Measurements from ENCODE around the gene CTCF.

The CTCF gene

GRCh38 chr16:67661101-67661761 is 98.9 kb downstream of the CTCF start:
- ChIA-PET POLR2A (no interaction called here), CTCF (interaction anchor here (1.6 to 18.5 kb wide), 6 partner anchors 9 to 180 kb away, joined by 3 to 357 read pairs (median 71); partner anchors contain the start of genes ATP6V0D1, CARMIL2 and RIPOR1)

GRCh38 chr16:67661886-67662652 is 99.7 kb downstream of the CTCF start:
- ChIA-PET POLR2A (no interaction called here), CTCF (interaction anchor here (0.8 to 18.5 kb wide), 8 partner anchors 8 to 181 kb away, joined by 3 to 357 read pairs (median 34); partner anchors contain the start of genes ATP6V0D1, CARMIL2 and RIPOR1)
- no peak for TF ChIP-seq CTCF (IDR thresholded peaks at IDR 0.05; ENCODE audit: control extremely low read depth, extremely low read depth, low read depth, missing control alignments)

More at GRCh38 chr16:67661101-67661761, 98.9 kb downstream of the CTCF start:
- no peak for TF ChIP-seq CTCF (IDR thresholded peaks at IDR 0.05; ENCODE audit: control extremely low read depth, extremely low read depth, low read depth, missing control alignments)
- DNase-seq (ENCODE audit: extremely low spot score), result no peak

DNA sequence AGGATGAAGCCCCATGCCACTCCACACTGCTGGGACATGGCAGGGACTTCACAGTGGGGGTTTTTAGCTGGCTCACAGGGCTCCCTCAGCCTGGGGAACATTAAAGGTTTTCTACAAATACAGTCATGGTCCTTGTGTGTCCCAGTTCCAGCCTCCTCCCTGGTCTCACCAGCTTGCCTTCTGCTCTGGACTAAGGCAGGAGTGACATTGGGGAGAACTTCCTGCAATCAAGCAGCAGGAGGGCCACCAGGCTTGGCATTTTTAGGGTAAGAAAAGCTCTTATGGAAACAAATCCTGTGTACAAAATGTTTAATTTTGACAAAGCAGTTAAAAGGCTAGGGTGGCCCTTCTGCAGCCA is 100.3 kb downstream of the CTCF start:
- no peak for TF ChIP-seq CTCF (IDR thresholded peaks at IDR 0.05; ENCODE audit: control extremely low read depth, extremely low read depth, low read depth, missing control alignments)
- CTCF ChIA-PET, result interaction anchor here (0.8 to 18.5 kb wide), 8 partner anchors 11 to 172 kb away, joined by 3 to 357 read pairs (median 32); partner anchors contain the start of genes CARMIL2, CTCF and RIPOR1
- POLR2A ChIA-PET, result no interaction called here
- DNase-seq (ENCODE audit: extremely low spot score), result no peak

More at GRCh38 chr16:67661886-67662652, 99.7 kb downstream of the CTCF start:
- no peak for DNase-seq (ENCODE audit: extremely low spot score)

- peak; percentile 27 for TF ChIP-seq CTCF (IDR thresholded peaks at IDR 0.05; ENCODE audit: control extremely low read depth, extremely low read depth, low read depth, missing control alignments)
- no peak for DNase-seq (ENCODE audit: extremely low spot score)
- ChIA-PET POLR2A (interaction anchor here (0.5 kb wide), 1 partner anchor 93 kb away, joined by 4 read pairs; no protein-coding TSS in a partner anchor), CTCF (interaction anchor here (0.8 to 18.5 kb wide), 11 partner anchors 10 to 182 kb away, joined by 3 to 357 read pairs (median 10); partner anchors contain the start of genes ATP6V0D1, CARMIL2, CTCF and RIPOR1)
These were observed 101.0 kb downstream of the CTCF start for GRCh38 chr16:67663151-67663876.

- DNase-seq (ENCODE audit: extremely low spot score), result no peak
- ChIA-PET POLR2A (interaction anchor here (0.5 to 0.6 kb wide), 2 partner anchors 89 to 94 kb away, joined by 3 to 4 read pairs; no protein-coding TSS in a partner anchor), CTCF (interaction anchor here (0.9 to 18.5 kb wide), 9 partner anchors 9 to 183 kb away, joined by 3 to 357 read pairs (median 14); partner anchors contain the start of genes ATP6V0D1, CARMIL2, CTCF and RIPOR1)
- TF ChIP-seq CTCF (IDR thresholded peaks at IDR 0.05; ENCODE audit: control extremely low read depth, extremely low read depth, low read depth, missing control alignments), result no peak
These were observed 101.5 kb downstream of the CTCF start for GRCh38 chr16:67663877-67664222.
